HepG2 (cell line): ENCODE measurements around the gene TP53TG5. TPM values are rescaled to one million over a fixed set of nuclear protein-coding genes. Genes with fewer than 3 reads are reported as not detected.

ENCODE experiments used
- CHD4 ChIP-seq: fragments of 200-600 bp; sonication (generic); IDR thresholded peaks from 2 replicates; pipeline ENCODE4 v1.7.0; 2017; ENCODE audit warnings: mild to moderate bottlenecking, low read length, borderline replicate concordance
- DDIT3 ChIP-seq: sonication (generic); formaldehyde crosslinking; IDR thresholded peaks from 2 replicates; pipeline ENCODE4 v1.4.0; 2020; ENCODE audit warnings: mild to moderate bottlenecking, missing genetic modification reagents
- ESRRA ChIP-seq: sonication (generic); formaldehyde crosslinking; IDR thresholded peaks from 2 replicates; pipeline ENCODE4 v1.5.1; 2020; ENCODE audit warnings: mild to moderate bottlenecking, low read depth, missing genetic modification reagents
- MIER2 ChIP-seq: IDR thresholded peaks from 2 replicates; pipeline ENCODE4 v1.6.1; 2016; ENCODE audit warnings: missing biosample characterization, missing genetic modification reagents
- PLSCR1 ChIP-seq: sonication (generic); formaldehyde crosslinking; IDR thresholded peaks from 2 replicates; pipeline ENCODE4 v1.5.0; 2020; ENCODE audit warnings: missing genetic modification reagents, mild to moderate bottlenecking, borderline replicate concordance
- REL ChIP-seq: sonication (generic); formaldehyde crosslinking; conservative IDR thresholded peaks from 2 replicates; pipeline ENCODE4 v1.8.0; 2022; ENCODE audit warnings: mild to moderate bottlenecking, missing genetic modification reagents, moderate library complexity
- SMYD3 ChIP-seq: sonication (generic); formaldehyde crosslinking; IDR thresholded peaks from 2 replicates; pipeline ENCODE4 v1.8.1; 2023; ENCODE audit warnings: mild to moderate bottlenecking, missing genetic modification reagents
- SRSF1 ChIP-seq: fragments of 200-400 bp; formaldehyde crosslinking; optimal IDR thresholded peaks from 2 replicates; pipeline ENCODE3; 2017; ENCODE audit warnings: mild to moderate bottlenecking, low read depth, low read length, moderate library complexity
- TCF7 ChIP-seq: sonication (generic); IDR thresholded peaks from 2 replicates; pipeline ENCODE4 v1.6.1; 2016; ENCODE audit warnings: antibody characterized with exemption, low read depth
- U2AF2 ChIP-seq: fragments of 200-400 bp; formaldehyde crosslinking; IDR thresholded peaks from 2 replicates; pipeline ENCODE4 v1.6.1; 2017; ENCODE audit warnings: low read depth, mild to moderate bottlenecking, low read length
- ZBTB14 ChIP-seq: sonication (generic); formaldehyde crosslinking; IDR thresholded peaks from 2 replicates; pipeline ENCODE4 v1.4.0; 2020; ENCODE audit warnings: missing genetic modification reagents
- ZFP91 ChIP-seq: sonication (generic); formaldehyde crosslinking; IDR thresholded peaks from 2 replicates; pipeline ENCODE4 v1.9.0; 2022; ENCODE audit warnings: missing genetic modification reagents, mild to moderate bottlenecking, borderline replicate concordance
- ZGPAT ChIP-seq: IDR thresholded peaks from 2 replicates; pipeline ENCODE4 v1.6.1; 2016; ENCODE audit warnings: mild to moderate bottlenecking
- ZNF382 ChIP-seq: sonication (generic); formaldehyde crosslinking; IDR thresholded peaks from 2 replicates; pipeline ENCODE4 v1.5.0; 2020; ENCODE audit warnings: missing genetic modification reagents, mild to moderate bottlenecking, borderline replicate concordance
- ZNF383 ChIP-seq: sonication (generic); formaldehyde crosslinking; IDR thresholded peaks from 2 replicates; pipeline ENCODE4 v1.4.0; 2020; ENCODE audit warnings: missing genetic modification reagents, mild to moderate bottlenecking, borderline replicate concordance
- ZNF775 ChIP-seq: sonication (generic); formaldehyde crosslinking; IDR thresholded peaks from 2 replicates; pipeline ENCODE4 v1.4.0; 2020; ENCODE audit warnings: missing genetic modification reagents, mild to moderate bottlenecking, moderate library complexity, borderline replicate concordance
- ZNF800 ChIP-seq: sonication (generic); formaldehyde crosslinking; IDR thresholded peaks from 2 replicates; pipeline ENCODE4 v1.4.0; 2020; ENCODE audit warnings: missing genetic modification reagents
- ZNF878 ChIP-seq: sonication (generic); formaldehyde crosslinking; IDR thresholded peaks from 2 replicates; pipeline ENCODE4 v1.8.1; 2023; ENCODE audit warnings: mild to moderate bottlenecking, missing genetic modification reagents, moderate library complexity
- ZSCAN22 ChIP-seq: sonication (generic); formaldehyde crosslinking; IDR thresholded peaks from 2 replicates; pipeline ENCODE4 v1.4.0; 2020; ENCODE audit warnings: mild to moderate bottlenecking, missing genetic modification reagents
- ZUFSP ChIP-seq: sonication (generic); formaldehyde crosslinking; IDR thresholded peaks from 2 replicates; pipeline ENCODE4 v1.9.0; 2021; ENCODE audit warnings: missing genetic modification reagents, mild to moderate bottlenecking, borderline replicate concordance
- polyA plus RNA-seq, 8 experiments: library from polyadenylated mRNA; depleted of rRNA in 3 of 8; stranded (reverse) in 7 of 8; unstranded in 1 of 8; fragments of >200 nt; fragmentation: Illumina TruSeq in 4 of 8; extraction: Trizol in 4 of 8; gene quantifications; 2 replicates each; pipeline versions ENCODE4 v1.2.1 to v1.2.3, GENCODE V29; 2011 to 2016; ENCODE audit warnings: low read depth in 4 of 8, missing spikeins in 1 of 8, mixed read lengths in 1 of 8; ENCODE audit not compliant: insufficient read depth in 1 of 8
- total RNA-seq, 5 experiments: library from RNA; depleted of rRNA; stranded (reverse); fragments of >200 nt; fragmentation: Illumina TruSeq; extraction: Trizol; gene quantifications; 2 replicates each; pipeline ENCODE4 v1.2.3, GENCODE V29; 2016; ENCODE audit warnings: low read depth in 1 of 5

The TP53TG5 gene
- total and polyA plus RNA-seq, 2 of the 13 experiments (the other 11 are each of a cell fraction or from before 2014, with no cell fraction given): 0.11 TPM; not detected in 1

GRCh38 chr20:45407067-45407745 is 29.1 kb upstream of the TP53TG5 start (continued):
- no peak for TF ChIP-seq ZUFSP (CRISPR knock-in tag)
- no peak for TF ChIP-seq ZNF775 (CRISPR knock-in tag)
- no peak for TF ChIP-seq REL
- TF ChIP-seq ZBTB14 (CRISPR knock-in tag): no peak
- no peak for TF ChIP-seq ZNF878
- no peak for TF ChIP-seq ZNF383 (CRISPR knock-in tag)
- no peak for TF ChIP-seq ZGPAT
- TF ChIP-seq U2AF2: no peak
- no peak for TF ChIP-seq ZNF382
- no peak for TF ChIP-seq ESRRA
- no peak for TF ChIP-seq ZNF800 (CRISPR knock-in tag)
- TF ChIP-seq ZFP91: no peak
- TF ChIP-seq TCF7: no peak
- no peak for TF ChIP-seq DDIT3 (CRISPR knock-in tag)
- no peak for TF ChIP-seq SMYD3 (CRISPR knock-in tag)
- no peak for TF ChIP-seq SRSF1
- no peak for TF ChIP-seq CHD4
- no peak for TF ChIP-seq PLSCR1 (CRISPR knock-in tag)
- TF ChIP-seq ZSCAN22 (CRISPR knock-in tag): no peak
- TF ChIP-seq MIER2 (CRISPR knock-in tag): no peak
